Activated CD4-positive, alpha-beta T cell treated with anti-CD3 and anti-CD28 coated beads, Interleukin-10, Interleukin-2, amounts not matched to agents 100 ng/mL and 50 ng/mL, durations not matched to agents 16 hours and 8 hours (primary cell): ENCODE data around the gene LRP3.
"Not testable (repeated sequence)": the region's sequence is repeated elsewhere in the genome, so short reads cannot be mapped to it uniquely, and the experiment has no call there.

Experiments
- DNase-seq: peaks from one replicate; pipeline ENCODE4 v3.0.0-alpha.2; 2020

Gene LRP3

GRCh38 chr19:33204136-33204973 is 10.2 kb downstream of the LRP3 start:
- DNase-seq, result no peak

DNA sequence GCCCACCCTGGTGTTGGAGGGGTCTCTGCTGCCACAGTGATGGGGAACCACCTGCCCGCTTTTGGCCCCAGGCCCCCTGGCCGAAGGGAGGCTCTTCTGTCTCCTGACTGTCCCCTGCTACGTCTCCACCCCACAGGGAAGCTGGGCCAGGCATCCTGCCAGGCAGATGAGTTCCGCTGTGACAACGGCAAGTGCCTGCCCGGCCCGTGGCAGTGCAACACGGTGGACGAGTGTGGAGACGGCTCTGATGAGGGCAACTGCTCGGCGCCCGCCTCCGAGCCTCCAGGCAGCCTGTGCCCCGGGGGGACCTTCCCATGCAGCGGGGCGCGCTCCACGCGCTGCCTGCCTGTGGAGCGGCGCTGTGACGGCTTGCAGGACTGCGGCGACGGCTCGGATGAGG is 11.0 kb downstream of the LRP3 start:
- DNase-seq, result no peak

DNA sequence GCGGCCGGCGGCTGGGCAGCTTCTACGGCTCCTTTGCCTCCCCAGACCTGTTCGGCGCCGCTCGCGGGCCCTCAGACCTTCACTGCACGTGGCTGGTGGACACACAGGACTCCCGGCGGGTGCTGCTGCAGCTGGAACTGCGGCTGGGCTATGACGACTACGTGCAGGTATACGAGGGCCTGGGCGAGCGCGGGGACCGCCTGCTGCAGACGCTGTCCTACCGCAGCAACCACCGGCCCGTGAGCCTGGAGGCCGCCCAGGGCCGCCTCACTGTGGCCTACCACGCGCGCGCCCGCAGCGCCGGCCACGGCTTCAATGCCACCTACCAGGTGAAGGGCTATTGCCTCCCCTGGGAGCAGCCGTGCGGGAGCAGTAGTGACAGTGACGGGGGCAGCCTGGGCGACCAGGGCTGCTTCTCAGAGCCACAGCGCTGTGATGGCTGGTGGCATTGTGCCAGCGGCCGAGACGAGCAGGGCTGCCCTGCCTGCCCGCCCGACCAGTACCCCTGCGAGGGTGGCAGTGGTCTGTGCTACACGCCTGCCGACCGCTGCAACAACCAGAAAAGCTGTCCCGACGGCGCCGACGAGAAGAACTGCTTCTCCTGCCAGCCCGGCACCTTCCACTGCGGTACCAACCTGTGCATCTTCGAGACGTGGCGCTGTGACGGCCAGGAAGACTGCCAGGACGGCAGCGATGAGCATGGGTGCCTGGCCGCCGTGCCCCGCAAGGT is 11.6 kb downstream of the LRP3 start:
- no peak for DNase-seq

GRCh38 chr19:33206261-33207039 is 12.3 kb downstream of the LRP3 start:
- DNase-seq, result no peak

- no peak for DNase-seq
These were observed 13.0 kb downstream of the LRP3 start for GRCh38 chr19:33207040-33207620.

DNA sequence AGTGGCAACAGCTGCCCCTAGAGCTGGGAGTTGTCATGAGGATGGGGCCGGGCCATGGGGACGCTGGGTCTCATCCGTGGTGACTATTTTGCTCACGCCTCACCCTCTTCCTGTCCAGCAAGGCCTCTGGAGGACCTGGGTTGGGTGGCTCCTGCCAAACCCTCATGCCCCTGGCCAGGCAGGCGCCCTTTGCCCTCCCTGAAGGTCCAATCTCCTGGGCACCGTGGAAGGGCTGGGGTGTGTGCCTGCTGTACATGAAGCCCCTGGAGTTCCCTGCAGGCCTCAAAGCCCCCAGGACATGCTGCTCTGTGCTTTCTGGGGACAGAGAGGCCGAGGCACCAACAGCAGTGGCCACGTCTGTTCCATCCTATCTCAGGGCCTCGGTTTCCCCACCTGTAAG is 13.8 kb downstream of the LRP3 start:
- DNase-seq, result no peak

- DNase-seq, result no peak
These were observed 14.3 kb downstream of the LRP3 start for GRCh38 chr19:33208371-33208895.

DNA sequence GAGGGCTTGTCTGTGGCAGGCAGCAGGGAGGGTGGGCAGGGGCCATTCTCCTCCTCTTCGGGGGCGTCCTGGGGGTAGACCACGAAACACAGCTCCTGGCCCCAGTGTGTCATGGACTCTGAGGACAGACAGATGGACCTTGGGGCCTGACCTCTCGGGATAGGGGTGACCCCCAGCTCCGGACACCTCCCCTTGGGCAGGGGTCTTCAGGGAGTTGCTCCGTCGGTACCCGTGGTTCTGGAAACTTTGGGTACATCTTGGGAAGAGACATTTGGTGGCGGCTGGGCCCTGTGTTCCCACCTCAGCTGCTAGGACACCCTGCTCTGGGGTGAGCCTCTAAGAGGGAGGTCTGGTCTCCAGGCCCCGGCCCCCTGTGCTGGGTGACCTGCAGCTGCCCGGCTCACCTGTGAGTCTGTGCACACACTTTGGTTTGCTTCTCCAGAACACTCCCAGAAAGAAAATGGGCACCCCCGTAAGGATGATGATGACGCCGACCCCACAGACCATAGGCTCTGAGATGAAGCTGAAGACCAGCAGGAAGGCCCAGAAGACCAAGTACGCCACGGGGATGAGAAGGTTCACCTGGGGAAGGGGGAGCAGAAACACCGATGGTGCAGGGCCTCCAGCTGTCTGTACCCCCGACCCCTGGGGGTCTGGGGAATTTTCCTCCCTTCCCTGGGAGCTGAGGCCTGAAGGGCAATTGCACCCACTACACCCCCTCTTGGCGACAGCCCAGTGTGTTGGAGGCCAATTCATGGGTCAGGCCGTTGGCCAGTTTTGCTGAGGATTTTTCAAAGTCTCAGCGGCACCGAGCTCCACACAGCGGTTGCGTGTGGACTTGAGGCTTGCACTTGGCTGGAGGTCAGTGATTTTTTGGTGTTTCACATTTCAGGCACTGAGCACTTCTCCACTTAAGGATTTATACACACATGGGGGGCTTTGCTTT is 15.0 kb downstream of the LRP3 start:
- DNase-seq, result no peak

- DNase-seq, result not testable (repeated sequence)
These were observed 15.7 kb downstream of the LRP3 start for GRCh38 chr19:33209850-33210230.

GRCh38 chr19:33210266-33210940 is 16.3 kb downstream of the LRP3 start:
- no peak for DNase-seq

DNA sequence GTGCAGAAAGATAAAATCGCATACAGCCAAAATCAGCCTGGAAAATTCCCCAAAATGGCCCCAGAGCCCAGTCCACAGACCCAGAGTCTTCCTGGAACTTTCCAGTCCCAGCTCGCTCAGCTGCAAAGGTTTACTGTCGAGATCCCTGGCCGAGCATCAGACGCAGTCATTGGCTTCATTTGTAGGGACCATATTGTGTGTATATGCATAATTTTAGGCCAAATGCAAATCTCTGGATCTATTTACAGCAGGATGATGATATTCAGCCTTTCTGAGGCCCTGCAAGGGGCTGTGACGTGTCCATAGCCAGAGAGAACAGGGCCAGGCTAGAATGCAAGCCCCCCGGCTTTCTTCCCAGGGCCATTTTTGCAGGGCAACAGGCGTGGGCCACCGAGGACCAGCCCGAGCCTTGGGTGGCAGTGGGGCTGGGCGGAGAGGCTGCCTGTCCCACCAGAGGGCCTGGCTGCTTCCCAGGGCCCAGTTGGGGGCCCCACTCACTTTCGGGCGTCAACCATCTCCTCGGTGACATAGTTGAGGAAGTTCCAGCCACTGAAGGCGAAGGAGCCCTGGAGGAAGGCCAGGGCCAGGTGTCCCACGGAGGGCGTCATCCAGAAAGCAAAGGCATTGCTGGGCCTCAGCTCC is 17.8 kb downstream of the LRP3 start:
- DNase-seq, result no peak

- no peak for DNase-seq
These were observed 18.5 kb downstream of the LRP3 start for GRCh38 chr19:33212436-33213172.

DNA sequence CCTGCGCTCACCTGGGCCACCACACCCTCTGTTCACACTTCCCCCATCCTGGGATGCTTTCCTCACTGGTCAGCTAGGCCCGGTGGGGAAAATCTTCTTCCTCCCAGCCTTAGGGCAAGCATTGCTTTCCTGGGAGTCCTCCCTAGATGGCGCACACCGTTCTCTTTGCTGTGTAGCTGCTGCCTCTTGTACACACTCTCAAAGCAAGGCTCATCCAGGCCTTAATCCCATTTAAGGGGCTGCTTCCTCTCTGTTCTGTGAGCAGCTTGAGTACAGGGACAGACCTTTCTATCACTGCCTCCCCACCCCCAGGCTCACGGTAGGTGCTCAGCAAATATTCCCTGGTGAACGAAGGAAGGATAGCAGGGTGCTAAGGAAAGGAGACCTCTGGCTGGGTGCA is 20.5 kb downstream of the LRP3 start:
- DNase-seq, result no peak

DNA sequence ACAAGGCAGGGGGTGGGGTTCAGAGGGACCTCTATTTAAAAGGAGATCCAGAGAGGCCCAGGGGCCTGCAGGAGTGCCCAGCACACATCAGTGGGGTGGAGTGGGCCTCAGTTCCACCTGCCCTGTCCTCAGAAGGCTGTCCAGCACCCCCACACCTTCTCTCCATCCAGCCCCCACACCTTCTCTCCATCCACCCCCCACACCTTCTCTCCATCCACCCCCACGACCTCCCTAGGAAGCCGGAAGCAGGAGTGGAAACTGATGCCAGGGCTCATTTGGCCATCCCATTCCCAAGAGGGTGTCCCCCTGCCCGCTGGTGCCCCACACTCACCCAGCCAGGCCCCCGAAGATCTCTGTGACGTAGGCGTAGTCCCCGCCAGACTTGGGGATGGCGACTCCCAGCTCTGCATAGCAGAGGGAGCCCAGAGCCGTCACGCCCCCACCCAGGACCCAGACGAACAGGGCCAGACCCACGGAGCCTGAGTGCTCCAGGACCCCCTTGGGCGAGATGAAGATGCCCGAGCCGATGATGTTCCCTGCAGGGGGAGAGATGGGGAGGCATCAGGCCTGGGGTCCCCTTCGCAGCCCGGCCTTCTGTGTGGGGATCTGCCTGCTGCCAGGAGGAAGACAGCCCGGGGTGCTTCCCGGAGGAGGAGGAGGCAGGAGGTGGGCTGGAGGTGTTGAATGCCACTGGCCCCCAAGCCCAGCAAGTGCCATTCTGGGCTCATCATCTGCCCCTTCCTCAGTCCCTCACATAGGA is 21.5 kb downstream of the LRP3 start:
- DNase-seq, result no peak

DNA sequence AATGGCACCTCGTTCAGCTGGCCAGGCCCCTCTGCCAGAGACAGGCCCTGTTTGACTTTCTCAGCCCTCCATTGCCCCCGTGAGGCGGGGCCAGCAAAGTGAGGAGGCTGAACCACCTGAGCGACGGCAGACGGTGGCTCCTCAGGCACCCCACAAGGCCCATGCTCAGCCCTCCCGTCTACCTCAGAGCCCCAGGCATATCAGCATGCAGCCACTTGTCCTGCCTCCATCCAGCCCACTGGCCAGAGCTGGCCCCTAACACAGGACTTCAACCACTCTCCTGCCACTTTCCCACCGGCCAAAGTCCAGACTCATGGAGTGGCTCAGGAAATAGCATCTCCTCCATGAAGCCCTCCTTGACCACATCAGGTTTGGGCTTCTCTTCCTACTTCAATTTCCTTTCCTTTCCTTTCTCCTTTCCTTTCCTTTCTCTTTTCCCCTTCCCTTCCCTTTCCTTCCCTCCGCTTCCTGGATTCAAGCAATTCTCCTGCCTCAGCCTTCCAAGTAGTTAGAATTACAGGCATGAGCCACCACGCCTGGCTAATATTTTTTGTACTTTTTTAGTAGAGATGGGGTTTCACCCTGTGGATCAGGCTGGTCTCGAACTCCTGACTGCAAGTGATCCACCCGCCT is 22.2 kb downstream of the LRP3 start:
- DNase-seq, result no peak

GRCh38 chr19:33217881-33218280 is 23.8 kb downstream of the LRP3 start:
- DNase-seq, result no peak

- DNase-seq, result no peak
These were observed 25.2 kb downstream of the LRP3 start for GRCh38 chr19:33219261-33219815.

- no peak for DNase-seq
These were observed 26.0 kb downstream of the LRP3 start for GRCh38 chr19:33220115-33220514.
